ENCODE data around the gene FNDC3A. TPM values are rescaled to one million over a fixed set of nuclear protein-coding genes. Genes with fewer than 3 reads are reported as not detected.

FNDC3A gene
- total and polyA plus RNA-seq, 9 of the 15 experiments (the other 6 are each of a cell fraction or from before 2014, with no cell fraction given) = 4.1 to 22.0 (median 13.5) TPM

GRCh38 chr13:48975101-48975855 lies 434 bp upstream of the FNDC3A start (continued):
- no peak for TF ChIP-seq GTF3C2 (IDR thresholded peaks at IDR 0.05; ENCODE audit: borderline replicate concordance, extremely low read depth, insufficient read length)
- TF ChIP-seq XRCC4 (IDR thresholded peaks at IDR 0.05; ENCODE audit: extremely low read depth, insufficient read depth, insufficient read length) = no peak
- TF ChIP-seq KHSRP (IDR thresholded peaks at IDR 0.05) = no peak
- no peak for TF ChIP-seq PML (IDR thresholded peaks at IDR 0.05; ENCODE audit: low read length)
- TF ChIP-seq E2F6 (IDR thresholded peaks at IDR 0.05; ENCODE audit: borderline replicate concordance in 1 of 2, extremely low read depth in 1 of 2, insufficient read depth in 1 of 2, insufficient read length in 1 of 2, low read depth in 1 of 2, low read length in 1 of 2, poor library complexity in 1 of 2, severe bottlenecking in 1 of 2) = peak in 1 of 2 experiments; percentile 80
- TF ChIP-seq ZNF41 (CRISPR knock-in tag; conservative IDR thresholded peaks at IDR 0.05) = no peak
- TF ChIP-seq KDM4B (IDR thresholded peaks at IDR 0.05; ENCODE audit: borderline replicate concordance in 2 of 2, low read depth in 1 of 2) = no peak
- TF ChIP-seq NCOA1 (IDR thresholded peaks at IDR 0.05; ENCODE audit: low read depth) = no peak
- TF ChIP-seq FIP1L1 (IDR thresholded peaks at IDR 0.05; ENCODE audit: low read depth, low read length, poor library complexity, severe bottlenecking) = no peak
- TF ChIP-seq POLR2H (tag; IDR thresholded peaks at IDR 0.05; ENCODE audit: low read depth) = no peak; the same call in 1 of the 2 replicates
- no peak for TF ChIP-seq MIER1 (IDR thresholded peaks at IDR 0.05; ENCODE audit: low read depth)
- TF ChIP-seq ZNF280B (CRISPR knock-in tag; IDR thresholded peaks at IDR 0.05) = no peak
- no peak for TF ChIP-seq PCBP1 (IDR thresholded peaks at IDR 0.05; ENCODE audit: low read depth, low read length, poor library complexity, severe bottlenecking)
- 0 out of 2 replicates have a peak, but pooled peaks have one; percentile 10 for TF ChIP-seq MYC (IDR thresholded peaks at IDR 0.05; ENCODE audit: low read depth, low read length)
- no peak for TF ChIP-seq MYC (CRISPR knock-in tag; IDR thresholded peaks at IDR 0.05; ENCODE audit: borderline replicate concordance, low read depth)
- no peak for TF ChIP-seq HDAC8 (tag; IDR thresholded peaks at IDR 0.05)
- no peak for TF ChIP-seq MTA1 (IDR thresholded peaks at IDR 0.05; ENCODE audit: borderline replicate concordance)
- TF ChIP-seq TEAD4 (IDR thresholded peaks at IDR 0.05; ENCODE audit: low read length) = no peak
- TF ChIP-seq TEAD4 (CRISPR knock-in tag; IDR thresholded peaks at IDR 0.05; ENCODE audit: borderline replicate concordance) = no peak
- no peak for TF ChIP-seq ZNF699 (CRISPR knock-in tag; IDR thresholded peaks at IDR 0.05; ENCODE audit: insufficient replicate concordance)
- TF ChIP-seq ZNF212 (CRISPR knock-in tag; IDR thresholded peaks at IDR 0.05) = no peak
